ENCODE data around the gene WDR72.

GRCh38 chr15:53694476-53694874 lies 65.0 kb downstream of the WDR72 start:
- TF ChIP-seq CTCF (conservative IDR thresholded peaks at IDR 0.05; ENCODE audit: low read depth in 2 of 2) (no peak), EZH2phosphoT487 (IDR thresholded peaks at IDR 0.05; ENCODE audit: unreplicated experiment) (no peak), ZNF331 (CRISPR knock-in tag; IDR thresholded peaks at IDR 0.05; ENCODE audit: low read depth) (no peak), EZH2 (IDR thresholded peaks at IDR 0.05; ENCODE audit: low read depth, unreplicated experiment) (no peak), REST (IDR thresholded peaks at IDR 0.05; ENCODE audit: unreplicated experiment) (no peak), POLR2AphosphoS5 (IDR thresholded peaks at IDR 0.05; ENCODE audit: low read depth) (no peak), STAT1 (IDR thresholded peaks at IDR 0.05; ENCODE audit: unreplicated experiment) (no peak), ZNF114 (CRISPR knock-in tag; IDR thresholded peaks at IDR 0.05) (no peak), ETS1 (IDR thresholded peaks at IDR 0.05) (no peak), JUNB (IDR thresholded peaks at IDR 0.05; ENCODE audit: unreplicated experiment) (no peak), NANOG (IDR thresholded peaks at IDR 0.05; ENCODE audit: borderline replicate concordance) (no peak), CREB1 (CRISPR knock-in tag; IDR thresholded peaks at IDR 0.05; ENCODE audit: low read depth) (no peak), ZNF462 (CRISPR knock-in tag; IDR thresholded peaks at IDR 0.05) (no peak)

Measured in GM23338 (cell line).